ENCODE measurements around the gene MAST3.
A peak's percentile ranks its signal among the peaks of the same experiment; 100 is the strongest.

Gene MAST3

GRCh38 chr19:18114483-18114882, 16.9 kb downstream of the MAST3 start:
- no peak for DNase-seq

GRCh38 chr19:18117364-18117691, 19.8 kb downstream of the MAST3 start:
- no peak for DNase-seq

- DNase-seq, result peak; percentile 95
Observed at GRCh38 chr19:18117692-18118378, 20.3 kb downstream of the MAST3 start.

GRCh38 chr19:18118420-18119012, 20.9 kb downstream of the MAST3 start:
- DNase-seq, result no peak

- peak; percentile 54 for DNase-seq
Observed at GRCh38 chr19:18119013-18119716, 21.6 kb downstream of the MAST3 start.

GRCh38 chr19:18119717-18120105, 22.1 kb downstream of the MAST3 start:
- peak; percentile 41 for DNase-seq

- DNase-seq, result no peak
Observed at GRCh38 chr19:18120127-18120526, 22.5 kb downstream of the MAST3 start.

- DNase-seq, result no peak
Observed at GRCh38 chr19:18121166-18121565, 23.6 kb downstream of the MAST3 start.

- DNase-seq, result no peak
Observed at GRCh38 chr19:18122424-18122823, 24.8 kb downstream of the MAST3 start.

- DNase-seq, result no peak
Observed at GRCh38 chr19:18122860-18123795, 25.6 kb downstream of the MAST3 start.

- DNase-seq, result no peak
Observed at GRCh38 chr19:18123819-18124218, 26.2 kb downstream of the MAST3 start.

GRCh38 chr19:18126097-18126496, 28.5 kb downstream of the MAST3 start:
- DNase-seq, result no peak

- DNase-seq, result no peak
Observed at GRCh38 chr19:18128044-18128443, 30.5 kb downstream of the MAST3 start.

- DNase-seq, result no peak
Observed at GRCh38 chr19:18128805-18129204, 31.2 kb downstream of the MAST3 start.

GRCh38 chr19:18130523-18131242, 33.1 kb downstream of the MAST3 start:
- no peak for DNase-seq

- no peak for DNase-seq
Observed at GRCh38 chr19:18131841-18132596, 34.4 kb downstream of the MAST3 start.

- no peak for DNase-seq
Observed at GRCh38 chr19:18135712-18136584, 38.4 kb downstream of the MAST3 start.

- DNase-seq, result no peak
Observed at GRCh38 chr19:18137242-18137641, 39.7 kb downstream of the MAST3 start.

- DNase-seq, result no peak
Observed at GRCh38 chr19:18137657-18138339, 40.2 kb downstream of the MAST3 start.

- no peak for DNase-seq
Observed at GRCh38 chr19:18140473-18140872, 42.9 kb downstream of the MAST3 start.

Measured in activated gamma-delta T cell treated with Interleukin-2 at 50 U/mL for 16 hours (primary cell).